Muscle of back (tissue), 11 donors: ENCODE data around the gene ACVRL1. TPM values are rescaled to one million over a fixed set of nuclear protein-coding genes. Genes with fewer than 3 reads are reported as not detected.
A peak's percentile ranks its signal among the peaks of the same experiment; 100 is the strongest.

Experiments
- DNase-seq, 3 donors: peaks; one replicate each; pipeline versions ENCODE4 v3.0.0 to v3.0.0-alpha.2; 2013
- polyA plus RNA-seq, 10 donors: library from polyadenylated mRNA; unstranded; fragments of 120-200 nt; gene quantifications; one replicate each; pipeline ENCODE4 v1.2.1, GENCODE V29; 2013; ENCODE audit not compliant: insufficient read length in 10 of 10

Gene ACVRL1
- polyA plus RNA-seq, 10 donors = 36.1 to 61.3 (median 43.6) TPM

DNA sequence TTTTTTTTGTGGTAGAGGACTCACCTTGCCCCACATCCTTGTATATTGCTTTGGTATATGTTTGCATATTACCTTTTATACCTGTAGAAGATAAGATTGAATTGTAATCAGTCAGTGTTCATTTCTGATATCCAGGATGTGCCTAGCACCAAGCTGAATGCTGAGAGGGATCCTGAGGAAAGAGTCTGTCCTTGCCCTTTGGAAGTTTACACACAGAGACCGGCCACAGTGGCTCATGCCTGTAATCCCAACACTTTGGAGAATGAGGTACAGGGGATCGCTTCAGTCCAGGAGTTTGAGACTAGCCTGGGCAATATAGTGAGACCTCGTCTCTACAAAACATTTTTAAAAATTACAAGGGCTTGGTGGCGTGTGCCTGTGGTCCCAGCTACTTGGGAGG is 52.6 kb downstream of the ACVRL1 start:
- no peak for DNase-seq

DNA sequence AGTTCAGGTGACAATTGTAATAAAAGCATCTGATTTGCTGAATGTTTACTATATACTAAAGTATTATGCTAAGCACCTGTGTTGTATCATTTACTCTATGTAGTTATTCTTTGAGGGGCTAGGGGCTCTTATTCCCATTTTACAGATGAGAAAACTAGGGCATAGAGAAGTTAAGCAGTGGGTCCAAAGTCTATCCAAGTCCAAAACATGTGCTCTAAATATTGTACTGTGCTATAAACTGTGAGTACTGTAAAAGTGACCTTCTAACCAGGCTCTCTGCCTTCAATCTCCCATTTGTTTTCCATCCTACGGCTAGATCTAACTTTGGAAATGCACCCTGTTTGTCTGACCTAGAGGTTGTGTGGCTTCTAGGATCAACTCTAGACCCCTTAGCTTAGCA is 53.2 kb downstream of the ACVRL1 start:
- no peak for DNase-seq

DNA sequence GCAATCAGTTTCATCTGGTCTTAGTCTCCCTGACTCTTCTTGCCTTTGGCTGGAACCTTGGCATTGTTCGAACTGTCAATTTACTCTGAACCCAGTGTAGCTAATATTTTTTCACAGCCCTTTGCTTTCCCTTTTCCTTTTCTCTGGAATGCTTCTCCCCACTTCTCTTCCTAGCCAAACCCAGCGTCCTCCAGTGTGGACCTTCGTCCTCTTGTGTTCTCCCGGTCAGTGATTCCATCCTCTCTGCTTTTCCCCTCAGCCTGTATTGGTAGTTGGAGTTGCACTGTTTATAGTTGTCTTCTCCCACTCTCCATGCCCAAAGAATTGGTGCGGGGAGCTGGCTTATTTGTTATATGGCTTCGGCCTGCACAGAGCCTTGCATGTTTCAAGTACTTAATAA is 53.6 kb downstream of the ACVRL1 start:
- no peak for DNase-seq

DNA sequence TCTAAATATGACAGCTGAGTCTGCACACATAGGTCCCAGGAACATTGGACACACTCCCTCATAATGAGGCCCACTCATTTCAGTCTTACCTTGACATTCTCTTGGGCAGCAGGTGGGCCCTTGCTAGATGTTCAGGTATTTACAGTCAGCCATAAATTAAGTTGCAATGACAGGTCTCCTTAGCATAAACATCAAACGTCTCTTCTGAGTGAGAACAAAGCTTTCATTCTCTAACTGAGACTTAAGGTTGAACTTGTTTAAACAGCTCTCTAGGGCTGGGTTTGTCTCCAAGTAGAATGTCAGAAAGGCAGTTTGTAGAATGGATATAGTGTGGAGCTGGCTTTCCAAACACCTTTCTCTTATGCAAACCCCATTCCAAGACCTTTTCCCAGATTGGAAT is 54.5 kb downstream of the ACVRL1 start:
- no peak for DNase-seq

DNA sequence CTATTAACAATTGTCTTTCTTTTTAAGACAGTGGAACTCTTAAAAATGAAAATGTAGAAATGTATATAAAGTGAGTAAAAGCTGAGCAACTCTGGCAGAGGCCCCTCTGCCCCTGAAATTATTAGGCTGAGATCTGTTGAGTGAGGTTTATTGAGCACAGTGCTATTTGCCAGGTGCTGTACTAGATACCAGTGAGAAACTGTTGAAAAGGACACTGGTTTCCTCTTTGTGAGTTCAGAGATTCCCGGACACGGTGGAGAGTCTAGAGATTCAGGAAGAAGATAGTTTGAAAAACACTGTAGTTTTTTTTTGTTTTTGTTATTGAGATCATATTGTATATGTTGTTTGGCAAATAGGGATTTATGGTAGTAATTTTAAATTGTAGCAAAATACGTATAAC is 55.4 kb downstream of the ACVRL1 start:
- DNase-seq = no peak

DNA sequence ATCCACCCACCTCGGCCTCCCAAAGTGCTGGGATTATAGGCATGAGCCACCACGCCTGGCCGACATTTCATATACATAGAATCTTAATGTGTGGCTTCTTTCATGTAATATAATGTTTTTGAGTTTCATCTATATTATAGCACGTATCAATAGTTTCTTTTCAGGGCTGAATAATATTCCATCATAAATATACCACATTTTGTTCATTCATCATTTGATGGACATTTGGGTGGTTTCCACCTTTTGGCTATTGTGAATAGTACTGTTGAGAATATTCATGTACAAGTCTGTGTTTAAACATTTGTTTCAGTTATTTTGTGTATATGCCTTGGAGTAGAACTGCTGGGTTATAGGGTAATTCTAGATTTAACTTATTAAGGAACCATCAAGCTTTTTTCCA is 56.2 kb downstream of the ACVRL1 start:
- no peak for DNase-seq

DNA sequence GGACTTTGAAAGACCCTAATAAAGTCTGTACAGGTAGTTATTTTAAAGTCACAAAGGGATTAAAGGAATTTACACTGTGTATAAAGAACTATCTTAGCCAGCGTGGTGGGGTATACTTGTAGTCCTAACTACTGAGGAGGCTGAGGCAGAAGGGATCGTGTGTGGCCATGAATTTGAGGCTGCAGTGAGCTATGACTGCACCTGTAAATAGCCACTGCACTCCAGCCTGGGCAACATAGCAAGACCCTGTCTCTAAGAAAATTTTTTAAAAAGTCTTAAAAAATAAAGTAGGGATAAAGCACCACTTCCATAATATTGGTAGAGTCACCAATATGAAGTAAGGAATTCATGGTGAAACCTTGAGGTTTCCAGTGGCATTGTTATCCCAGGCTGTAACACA is 62.3 kb downstream of the ACVRL1 start:
- DNase-seq = no peak

DNA sequence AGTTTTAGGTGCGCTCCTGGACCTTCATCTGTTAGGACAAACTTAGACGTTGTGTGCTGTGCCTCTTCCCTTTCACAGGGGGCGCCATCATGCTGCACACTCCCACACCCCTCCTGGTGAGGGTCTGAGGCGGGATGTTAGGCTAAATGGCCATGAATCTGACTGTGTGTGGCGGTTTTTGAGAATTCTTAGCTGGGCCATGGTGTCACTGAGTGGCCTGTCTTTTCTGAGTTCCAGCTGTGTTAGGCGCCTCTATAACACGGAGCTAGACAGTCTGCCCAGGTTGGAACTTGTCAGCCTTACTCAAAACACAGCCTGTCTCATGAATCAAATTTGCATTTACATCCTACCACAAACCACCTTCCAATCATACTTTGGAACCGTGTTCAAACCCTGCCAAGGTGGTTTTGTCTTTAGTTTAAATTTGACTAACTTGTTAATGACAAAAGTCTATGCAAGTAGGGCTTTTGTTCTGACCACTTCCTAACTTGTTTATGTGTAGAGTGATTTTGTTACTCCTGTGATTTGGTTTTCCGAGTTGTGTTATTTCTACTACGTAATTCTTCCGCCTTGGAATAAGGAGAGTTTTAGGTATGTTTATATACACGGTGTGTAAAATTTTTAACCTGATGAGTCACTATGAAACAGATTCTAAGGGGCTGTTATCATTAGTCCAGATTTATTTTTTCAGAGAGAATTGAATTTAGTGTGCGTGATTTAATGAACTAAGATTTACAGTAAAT is 63.8 kb downstream of the ACVRL1 start:
- peak in 1 of 3 donors; percentile 5 for DNase-seq

DNA sequence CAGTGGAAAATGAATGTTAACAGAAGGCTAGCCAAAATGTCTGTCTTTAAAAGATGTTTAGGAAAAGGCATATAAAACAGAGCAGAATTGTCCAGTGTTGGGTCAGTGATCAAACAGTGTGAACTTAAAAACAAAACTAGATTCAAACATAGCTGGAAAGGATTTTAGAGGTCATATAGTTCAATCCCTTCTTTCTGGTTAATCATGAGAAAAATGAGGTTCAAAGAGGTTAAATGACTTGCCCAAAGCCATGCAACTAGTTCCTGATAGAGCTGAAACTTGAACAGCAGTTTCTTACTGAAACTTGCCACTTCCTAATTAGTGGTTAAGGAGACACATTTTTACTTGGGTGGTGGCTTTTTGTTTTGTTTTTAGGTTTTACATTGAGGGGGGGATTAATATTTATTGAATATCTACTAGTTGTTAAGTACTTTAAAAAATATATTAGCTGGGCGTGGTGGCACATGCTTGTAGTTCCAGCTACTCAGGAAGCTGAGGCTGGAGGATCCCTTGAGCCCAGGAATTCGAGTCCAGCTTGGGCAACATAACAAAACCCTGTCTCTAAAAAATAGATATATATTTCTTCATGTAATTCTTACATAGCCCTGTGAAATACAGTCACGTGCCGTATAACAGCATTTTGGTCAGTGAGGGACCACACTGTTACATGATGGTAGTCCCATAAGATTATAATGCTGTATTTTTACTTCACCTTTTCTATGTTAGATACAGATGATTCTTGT is 64.5 kb downstream of the ACVRL1 start:
- no peak for DNase-seq

DNA sequence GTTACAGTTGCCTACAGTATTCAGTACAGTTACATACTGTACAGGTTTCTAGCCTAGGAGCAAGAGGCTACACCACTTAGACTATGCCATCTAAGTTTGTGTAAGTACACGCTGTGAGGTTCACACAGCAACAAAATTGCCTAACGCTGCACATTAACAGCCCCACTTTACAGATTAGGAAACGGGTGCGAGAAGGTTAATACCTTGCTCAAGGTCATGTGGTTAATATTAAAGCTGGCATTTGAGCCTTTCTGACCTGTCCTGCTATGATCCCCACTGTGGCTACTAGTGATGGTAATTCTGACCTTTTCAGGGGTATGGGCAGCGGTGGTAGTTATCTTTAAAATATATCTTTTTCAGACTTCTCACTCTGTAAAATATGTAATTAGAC is 65.1 kb downstream of the ACVRL1 start:
- DNase-seq = no peak

DNA sequence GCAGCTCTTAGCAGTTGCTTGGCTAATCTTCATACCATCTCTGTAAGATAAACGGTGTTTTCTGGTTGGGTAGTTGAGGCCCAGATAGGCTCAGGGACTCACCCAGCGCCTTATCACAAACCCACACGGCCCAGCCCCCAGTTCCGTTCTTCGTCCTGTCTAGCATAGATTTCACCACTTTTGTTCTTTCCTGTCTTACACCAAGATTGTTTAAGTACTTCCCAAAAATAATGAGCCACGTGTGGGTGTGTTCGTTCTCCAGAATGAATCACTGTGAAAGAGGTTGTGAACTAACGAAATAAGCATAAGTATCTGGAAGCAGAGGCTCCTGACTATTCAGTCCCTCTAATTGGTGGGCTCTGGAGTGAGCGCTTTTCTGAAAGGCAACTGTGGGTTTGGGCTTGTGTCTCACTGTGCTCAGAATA is 65.6 kb downstream of the ACVRL1 start:
- DNase-seq = no peak

Other genes with a start within 250 kb of the ACVRL1 start
- gene FIGNL2, start 58.8 kb upstream of the ACVRL1 start, polyA plus RNA-seq = 1 to 10 TPM in 3 of 10 donors, under 1 TPM in 7; 0.41 to 1.4 (median 0.86) TPM
- under 1 TPM in 2 of 10 donors, not detected in 8; 0.05 to 0.18 TPM for gene ANKRD33, start 19.4 kb upstream of the ACVRL1 start, polyA plus RNA-seq
- gene ACVR1B, start 44.2 kb downstream of the ACVRL1 start, polyA plus RNA-seq = 10 to 100 TPM; 10.3 to 19.2 (median 13.1) TPM
- 10 to 100 TPM; 13.3 to 21.0 (median 15.9) TPM for gene TAMALIN, start 99.4 kb downstream of the ACVRL1 start, polyA plus RNA-seq
- 100 to 1,000 TPM in 2 of 10 donors, 10 to 100 TPM in 8; 11.5 to 217 (median 33.2) TPM for gene NR4A1, start 143.9 kb downstream of the ACVRL1 start, polyA plus RNA-seq
- gene ATG101, start 162.5 kb downstream of the ACVRL1 start, polyA plus RNA-seq = 10 to 100 TPM; 21.1 to 31.8 (median 23.1) TPM
- gene SMIM41, start 172.2 kb downstream of the ACVRL1 start, polyA plus RNA-seq = under 1 TPM in 4 of 10 donors, not detected in 6; 0.16 to 0.36 (median 0.20) TPM